Prostate gland (tissue), 2 donors: ENCODE data around the gene DAB1. TPM values are rescaled to one million over a fixed set of nuclear protein-coding genes. Genes with fewer than 3 reads are reported as not detected.
A peak's percentile ranks its signal among the peaks of the same experiment; 100 is the strongest.

Source experiments
- DNase-seq: peaks from one replicate; pipeline ENCODE4 v3.0.0-alpha.2; 2019; ENCODE audit warnings: low spot score
- H3K27ac ChIP-seq, 2 donors: fragments of 200-600 bp; sonication (generic); 2 replicates each; pipeline ENCODE4 v1.5.1; 2017 to 2019
- H3K27me3 ChIP-seq: fragments of 200-600 bp; sonication (generic); replicated peaks from 2 replicates; pipeline ENCODE4 v1.5.1; 2019; ENCODE audit not compliant: insufficient read depth
- H3K36me3 ChIP-seq, 2 donors: fragments of 200-600 bp; sonication (generic); 1 replicate in 1 of 2; 2 replicates in 1 of 2; pipeline versions ENCODE4 v1.5.1 to v1.8.1; 2017 to 2019
- H3K4me1 ChIP-seq: fragments of 200-600 bp; sonication (generic); replicated peaks from 2 replicates; pipeline ENCODE4 v1.5.1; 2019
- H3K4me3 ChIP-seq, 2 donors: fragments of 200-600 bp; sonication (generic); 2 replicates each; pipeline ENCODE4 v1.5.1; 2017 to 2019
- H3K9me3 ChIP-seq: fragments of 200-600 bp; sonication (generic); 2 replicates; pipeline ENCODE4 v1.5.1; 2017
- POLR2A ChIP-seq: fragments of 450-650 bp; IDR thresholded peaks from one replicate; pipeline ENCODE4 v1.6.1; 2016; ENCODE audit warnings: antibody characterized with exemption, mild to moderate bottlenecking
- POLR2AphosphoS5 ChIP-seq: sonication (generic); formaldehyde crosslinking; IDR thresholded peaks from one replicate; pipeline ENCODE4 v1.6.1; 2017; ENCODE audit warnings: antibody characterized with exemption
- WGBS: methylation state at CpG from one replicate; pipeline ENCODE4 v1.1.5; 2018; 5-methylcytosine and 5-hydroxymethylcytosine counted together
- intact Hi-C: fragments of 100-400 bp; cut with DNase I; formaldehyde crosslinking; loops from one replicate; pipeline ENCODE4 v1.14.2; 2022
- total RNA-seq, 2 donors: library from RNA; depleted of rRNA; stranded (reverse); fragments of >200 nt; gene quantifications; one replicate each; pipeline ENCODE4 v1.1.0, GENCODE V29; 2016
- TF ChIP-seq, protein P1 (sequence below), 4 experiments: fragments of 200-600 bp in 2 of 4; fragments of 450-650 bp in 2 of 4; sonication (generic) in 2 of 4; IDR thresholded peaks; 1 replicate in 3 of 4; 2 replicates in 1 of 4; pipeline ENCODE4 v1.5.1; 2016 to 2019; ENCODE audit warnings: antibody characterized with exemption in 4 of 4, mild to moderate bottlenecking in 2 of 4, moderate library complexity in 2 of 4

Gene DAB1
- total RNA-seq, 2 donors from 2014 or later, result 0.64 to 3.6 TPM

DNA sequence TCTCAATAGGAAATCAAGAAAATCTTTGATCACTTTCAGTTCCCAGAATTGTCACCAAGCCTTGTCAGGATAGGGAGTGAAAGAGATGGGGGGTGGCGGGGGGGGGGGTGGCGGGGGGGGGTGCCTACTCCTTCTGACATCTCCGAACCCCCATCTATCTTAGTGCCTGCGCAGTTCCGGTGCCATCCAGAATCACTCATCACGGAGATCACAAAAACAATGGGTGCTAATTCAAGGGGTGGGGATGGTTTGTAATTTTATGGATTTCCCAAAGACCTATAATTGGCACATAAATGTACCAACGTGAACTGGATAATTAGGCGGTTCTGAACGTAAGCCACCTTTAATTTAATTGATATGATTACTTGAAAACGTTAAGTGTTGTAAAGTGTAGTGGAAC lies 2.1 kb downstream of the DAB1 start:
- H3K4me3 ChIP-seq, result peak overlapping the region; percentile 12 to 29
- intact Hi-C loops, result loop anchor here (10.0 kb wide), 1 partner anchor 587 kb away; no protein-coding TSS in a partner anchor
- no peak for DNase-seq
- H3K4me1 ChIP-seq, result no peaks in the 10 kb centered on the region
- no peaks in the 10 kb centered on the region for H3K9me3 ChIP-seq
- no peak for TF ChIP-seq POLR2A
- TF ChIP-seq POLR2AphosphoS5, result no peak
- TF ChIP-seq, protein P1, sequence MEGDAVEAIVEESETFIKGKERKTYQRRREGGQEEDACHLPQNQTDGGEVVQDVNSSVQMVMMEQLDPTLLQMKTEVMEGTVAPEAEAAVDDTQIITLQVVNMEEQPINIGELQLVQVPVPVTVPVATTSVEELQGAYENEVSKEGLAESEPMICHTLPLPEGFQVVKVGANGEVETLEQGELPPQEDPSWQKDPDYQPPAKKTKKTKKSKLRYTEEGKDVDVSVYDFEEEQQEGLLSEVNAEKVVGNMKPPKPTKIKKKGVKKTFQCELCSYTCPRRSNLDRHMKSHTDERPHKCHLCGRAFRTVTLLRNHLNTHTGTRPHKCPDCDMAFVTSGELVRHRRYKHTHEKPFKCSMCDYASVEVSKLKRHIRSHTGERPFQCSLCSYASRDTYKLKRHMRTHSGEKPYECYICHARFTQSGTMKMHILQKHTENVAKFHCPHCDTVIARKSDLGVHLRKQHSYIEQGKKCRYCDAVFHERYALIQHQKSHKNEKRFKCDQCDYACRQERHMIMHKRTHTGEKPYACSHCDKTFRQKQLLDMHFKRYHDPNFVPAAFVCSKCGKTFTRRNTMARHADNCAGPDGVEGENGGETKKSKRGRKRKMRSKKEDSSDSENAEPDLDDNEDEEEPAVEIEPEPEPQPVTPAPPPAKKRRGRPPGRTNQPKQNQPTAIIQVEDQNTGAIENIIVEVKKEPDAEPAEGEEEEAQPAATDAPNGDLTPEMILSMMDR (IDR thresholded peaks at IDR 0.05), result no peak
- H3K27me3 ChIP-seq, result peaks cover 22% of the 10 kb centered on the region
- H3K36me3 ChIP-seq, result no peaks in the 10 kb centered on the region
- H3K27ac ChIP-seq, result no peak overlapping the region
- 2% methylated on average over 10 of the region's 10 CpGs for WGBS

DNA sequence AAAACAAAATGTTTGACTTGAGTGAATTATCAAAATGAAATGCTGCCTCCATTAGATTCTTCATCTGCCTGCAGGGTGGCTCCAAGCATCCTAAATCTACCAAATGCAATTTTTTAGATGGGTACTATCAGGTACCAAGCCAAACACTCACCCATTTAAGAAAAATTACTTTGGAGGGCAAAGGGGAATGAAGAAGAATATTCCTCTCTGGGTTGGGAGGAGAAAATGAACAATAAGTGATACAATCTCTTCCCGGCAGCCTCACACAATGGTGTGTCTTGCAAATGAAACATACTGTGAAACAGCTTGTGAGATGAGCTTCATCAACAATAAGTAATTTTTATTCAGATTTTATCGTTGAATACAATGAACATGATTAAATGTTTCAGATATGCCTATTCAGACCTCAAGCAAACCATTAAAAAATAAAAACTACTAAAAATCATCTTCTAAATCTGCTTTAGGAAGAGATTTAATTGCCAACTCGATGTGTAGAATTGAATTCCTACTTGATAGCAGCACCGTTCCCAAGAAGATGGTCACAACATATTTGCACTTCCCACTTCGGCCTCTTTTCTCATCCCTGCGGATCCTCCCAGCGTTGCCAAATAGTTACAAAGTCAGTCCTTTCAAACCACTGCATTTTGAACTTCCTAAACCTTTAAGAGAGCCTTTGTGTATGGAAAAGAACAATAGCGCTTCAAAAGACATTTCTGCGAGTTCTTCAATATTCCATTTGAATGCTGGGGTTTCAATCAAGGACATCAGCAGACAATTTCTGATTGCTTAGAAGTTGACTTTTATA lies 2.7 kb downstream of the DAB1 start:
- no peaks in the 10 kb centered on the region for H3K4me1 ChIP-seq
- TF ChIP-seq POLR2AphosphoS5, result no peak
- no peak for TF ChIP-seq POLR2A
- no peaks in the 10 kb centered on the region for H3K36me3 ChIP-seq
- no peak for DNase-seq
- 32% methylated on average over 9 of the region's 9 CpGs for WGBS
- no peak overlapping the region for H3K4me3 ChIP-seq
- H3K27ac ChIP-seq, result no peak overlapping the region
- peaks cover 22% of the 10 kb centered on the region for H3K27me3 ChIP-seq
- H3K9me3 ChIP-seq, result no peaks in the 10 kb centered on the region
- intact Hi-C loops, result loop anchor here (10.0 kb wide), 1 partner anchor 586 kb away; no protein-coding TSS in a partner anchor

- Histone ChIP-seq H3K36me3 (no peaks in the 10 kb centered on the region), H3K27me3 (peaks cover 22% of the 10 kb centered on the region), H3K4me3 (no peak overlapping the region), H3K9me3 (no peaks in the 10 kb centered on the region), H3K27ac (no peak overlapping the region), H3K4me1 (no peaks in the 10 kb centered on the region)
- no peak for DNase-seq
- 78% methylated on average over 4 of the region's 4 CpGs for WGBS
- TF ChIP-seq, protein P1 (IDR thresholded peaks at IDR 0.05), result no peak
- TF ChIP-seq POLR2AphosphoS5 (no peak), POLR2A (no peak)
- intact Hi-C loops, result no loop called here
Observed at GRCh38 chr1:57418971-57419370, 4.9 kb downstream of the DAB1 start.

GRCh38 chr1:57411262-57411661 lies 12.6 kb downstream of the DAB1 start:
- TF ChIP-seq POLR2AphosphoS5 (no peak), POLR2A (no peak)
- TF ChIP-seq, protein P1 (IDR thresholded peaks at IDR 0.05), result no peak
- H3K9me3 ChIP-seq, result no peaks in the 10 kb centered on the region
- no peak overlapping the region for H3K4me3 ChIP-seq
- H3K27ac ChIP-seq, result no peak overlapping the region
- H3K27me3 ChIP-seq, result no peaks in the 10 kb centered on the region
- WGBS, result 82% methylated on average over 3 of the region's 3 CpGs
- no peaks in the 10 kb centered on the region for H3K36me3 ChIP-seq
- H3K4me1 ChIP-seq, result no peaks in the 10 kb centered on the region
- no peak for DNase-seq
- intact Hi-C loops, result no loop called here

DNA sequence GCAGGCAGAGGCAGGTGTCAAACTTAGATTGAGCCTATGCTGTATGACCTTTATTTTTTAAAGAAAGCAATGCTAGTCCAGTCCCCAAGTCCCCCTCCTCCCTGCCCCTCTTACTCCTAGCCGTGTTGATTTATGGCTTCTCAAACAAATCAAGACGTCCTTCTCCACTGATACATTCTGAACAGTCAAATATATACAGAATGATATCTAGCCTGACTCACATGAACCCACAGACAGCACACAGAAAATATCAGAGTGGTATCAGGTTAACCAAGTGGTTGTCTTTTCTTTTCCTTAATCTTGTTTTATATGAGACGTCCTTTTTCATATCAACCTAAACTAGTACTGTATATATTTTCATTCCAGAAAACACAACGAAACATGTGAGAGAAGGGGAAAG lies 13.4 kb downstream of the DAB1 start:
- Histone ChIP-seq H3K4me1 (no peaks in the 10 kb centered on the region), H3K9me3 (no peaks in the 10 kb centered on the region), H3K4me3 (no peak overlapping the region), H3K27ac (no peak overlapping the region), H3K27me3 (no peaks in the 10 kb centered on the region), H3K36me3 (no peaks in the 10 kb centered on the region)
- DNase-seq, result no peak
- intact Hi-C loops, result no loop called here
- WGBS, result 56% methylated on average over 4 of the region's 4 CpGs
- TF ChIP-seq POLR2A (no peak), POLR2AphosphoS5 (no peak)
- TF ChIP-seq, protein P1 (IDR thresholded peaks at IDR 0.05), result no peak
